GM19463 (cell line): ENCODE data around the gene TIMM22.

Source experiments
- ATAC-seq: cut with Tn5 transposase; IDR thresholded peaks from one replicate; pipeline ENCODE4 v1.9.1; 2021; ENCODE audit warnings: mild to moderate bottlenecking, moderate library complexity; ENCODE audit not compliant: unreplicated experiment

The TIMM22 gene

DNA sequence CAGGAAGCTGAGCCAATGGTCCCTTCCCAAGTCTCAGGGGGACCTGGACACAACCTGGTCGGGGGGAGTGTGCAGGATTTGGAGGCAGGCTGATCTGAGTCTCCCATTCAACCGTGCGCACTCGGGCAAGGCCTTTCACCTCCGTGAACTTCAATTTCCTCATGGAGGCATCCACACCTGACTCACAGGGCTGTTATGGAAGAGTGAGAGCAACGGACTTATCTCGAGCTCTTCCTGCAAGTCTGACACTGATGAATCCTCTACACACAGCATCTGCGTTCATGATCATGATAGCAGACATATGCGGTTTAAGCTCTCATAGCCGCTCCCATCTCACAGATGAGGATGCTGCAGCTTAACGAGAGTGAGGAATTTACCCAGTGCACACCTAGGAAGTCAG is 21.6 kb downstream of the TIMM22 start:
- ATAC-seq: no peak

DNA sequence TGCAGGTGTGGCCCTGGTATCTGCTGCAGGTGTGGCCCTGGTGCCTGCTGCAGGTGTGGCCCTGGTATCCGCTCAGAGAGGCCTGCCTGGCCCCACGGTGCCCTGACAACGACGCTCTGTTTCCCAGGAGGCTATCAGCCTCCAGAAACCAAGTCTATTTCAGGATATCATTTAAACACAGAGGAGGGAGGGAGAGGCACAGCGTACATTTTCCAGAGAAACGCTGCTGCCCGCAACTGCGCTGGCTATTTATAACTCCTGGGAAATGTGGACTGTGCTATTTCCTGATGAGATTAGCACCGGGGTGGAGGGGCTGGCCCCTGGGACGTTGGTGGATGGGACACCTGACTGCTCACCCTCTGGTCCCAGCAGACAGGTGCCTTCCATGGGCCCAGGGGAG is 22.5 kb downstream of the TIMM22 start:
- ATAC-seq: no peak

- ATAC-seq: no peak
Observed at GRCh38 chr17:1021147-1021546, 24.2 kb downstream of the TIMM22 start.

GRCh38 chr17:1022278-1023024 is 25.5 kb downstream of the TIMM22 start:
- no peak for ATAC-seq

GRCh38 chr17:1024076-1024475 is 27.1 kb downstream of the TIMM22 start:
- ATAC-seq: no peak

DNA sequence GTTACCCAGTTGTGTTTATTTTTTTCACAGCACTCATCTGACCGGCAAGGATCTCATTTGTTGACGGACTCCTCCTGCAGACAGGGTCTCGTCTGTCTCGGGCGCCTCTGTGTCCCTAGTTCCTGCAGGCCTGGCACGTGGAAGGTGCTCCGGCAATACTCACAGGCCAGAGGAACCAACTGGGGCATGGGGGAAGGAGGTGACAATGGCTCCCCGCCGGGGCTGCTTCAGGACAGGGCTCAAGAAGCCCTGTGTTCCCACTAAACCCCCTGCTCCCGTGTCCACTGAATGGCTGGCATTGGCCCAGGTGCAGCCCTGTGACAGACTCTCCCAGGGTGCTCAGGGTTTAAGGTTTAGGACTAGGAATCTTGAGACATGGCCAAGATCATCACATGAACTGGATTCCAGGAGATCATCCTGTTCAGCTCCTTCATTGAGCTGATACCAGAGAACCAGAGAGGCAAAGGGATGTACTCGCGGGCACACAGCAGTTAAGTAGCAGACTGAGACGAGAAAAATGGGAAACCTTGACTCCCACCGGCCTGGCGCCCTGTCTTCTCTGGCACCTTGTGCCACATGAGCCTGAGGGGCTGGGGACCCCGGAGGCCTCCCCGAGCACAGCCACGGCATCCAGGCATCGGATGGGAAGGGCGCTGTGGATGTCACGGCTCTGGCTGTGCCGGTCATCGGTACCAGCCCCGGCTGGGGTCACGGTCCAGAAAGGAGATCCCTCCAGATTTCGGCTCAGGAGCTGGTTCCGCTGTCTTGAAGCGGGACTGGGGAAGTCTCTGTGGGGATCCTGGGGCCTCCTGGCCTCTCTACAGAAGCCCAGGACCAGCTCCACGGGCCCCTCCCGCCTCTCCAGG is 29.0 kb downstream of the TIMM22 start:
- no peak for ATAC-seq

DNA sequence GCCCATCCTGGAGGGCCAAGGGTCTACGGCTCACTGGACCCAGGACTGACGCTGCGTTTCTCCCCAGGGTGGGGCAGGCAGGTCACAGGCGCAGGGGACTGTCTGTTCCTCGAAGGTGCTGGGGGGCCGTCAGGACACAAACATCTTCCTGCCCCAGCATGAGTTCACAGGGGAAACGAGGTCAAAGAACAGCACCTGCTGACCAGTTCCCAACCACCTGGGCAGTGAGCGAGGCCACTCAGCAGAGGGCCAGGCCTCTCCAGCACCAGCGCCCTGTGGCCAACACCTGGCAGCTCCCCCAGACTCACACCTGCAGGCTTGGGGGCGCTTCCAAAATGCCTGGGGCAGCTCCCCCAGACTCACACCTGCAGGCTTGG is 29.7 kb downstream of the TIMM22 start:
- ATAC-seq: no peak

- ATAC-seq: no peak
Observed at GRCh38 chr17:1027044-1027443, 30.1 kb downstream of the TIMM22 start.

- no peak for ATAC-seq
Observed at GRCh38 chr17:1029196-1029921, 32.4 kb downstream of the TIMM22 start.

GRCh38 chr17:1029922-1030644 is 33.2 kb downstream of the TIMM22 start:
- ATAC-seq: no peak

DNA sequence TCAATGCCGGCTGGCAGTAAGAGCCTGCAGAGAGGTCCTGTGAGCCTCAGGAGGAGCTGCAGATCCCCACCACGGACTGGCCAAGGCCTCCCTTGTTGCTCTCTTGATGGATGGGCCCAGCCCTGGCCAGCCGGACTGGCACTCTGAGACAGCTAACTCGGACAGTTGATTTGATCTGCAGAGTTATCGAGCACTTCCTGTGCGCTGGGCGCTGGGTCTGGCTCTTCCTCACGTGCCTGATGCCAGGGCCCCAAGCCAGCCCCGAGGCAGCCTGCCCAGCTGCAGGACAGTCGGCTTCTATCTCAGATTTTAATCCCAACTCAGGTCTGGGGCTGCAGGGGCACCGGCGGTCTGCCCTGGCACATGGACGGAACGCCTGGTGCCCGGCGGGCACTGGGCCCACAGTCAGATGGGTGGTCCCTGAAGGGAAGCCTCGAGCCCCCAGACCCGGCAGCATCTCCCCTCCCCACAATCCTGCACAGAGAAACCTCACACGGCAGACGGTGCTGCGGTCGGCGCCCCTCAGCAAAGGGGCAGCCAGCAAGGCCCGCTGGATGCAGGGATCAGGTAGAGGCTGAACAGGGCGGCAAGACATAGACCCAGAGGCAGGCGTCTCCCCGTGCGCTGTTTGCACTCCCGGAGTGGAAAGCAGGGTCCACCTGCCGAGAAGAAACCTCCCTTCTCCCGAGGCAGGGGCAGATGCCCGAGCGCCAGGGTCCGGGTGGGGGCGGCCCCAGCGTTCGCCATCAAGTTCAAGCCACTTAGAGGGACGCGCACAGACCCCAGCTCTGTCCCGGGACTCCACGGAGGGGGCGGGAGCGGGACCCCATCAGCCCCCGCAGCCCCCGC is 34.0 kb downstream of the TIMM22 start:
- no peak for ATAC-seq

DNA sequence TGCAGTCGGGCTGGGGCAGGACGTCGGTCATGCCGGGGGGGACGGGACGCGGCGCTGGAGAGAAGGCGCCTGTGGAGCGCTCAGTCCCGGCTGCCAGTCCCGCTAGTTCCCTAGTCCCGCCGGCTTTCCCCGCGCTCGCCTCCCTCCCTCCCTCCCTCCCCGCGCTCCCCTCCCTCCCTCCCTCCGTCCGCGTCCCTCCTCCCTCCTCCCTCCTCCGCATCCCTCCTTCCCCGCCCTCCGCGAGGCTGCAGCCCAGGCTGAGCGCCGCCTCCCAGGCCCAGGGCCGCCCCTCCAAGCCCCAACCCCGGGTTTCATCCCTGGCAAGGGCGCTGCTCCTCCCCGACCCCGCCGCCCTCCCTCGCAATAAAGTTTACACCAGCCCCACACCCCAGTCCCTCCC is 34.8 kb downstream of the TIMM22 start:
- no peak for ATAC-seq

GRCh38 chr17:1032391-1032790 is 35.5 kb downstream of the TIMM22 start:
- no peak for ATAC-seq

DNA sequence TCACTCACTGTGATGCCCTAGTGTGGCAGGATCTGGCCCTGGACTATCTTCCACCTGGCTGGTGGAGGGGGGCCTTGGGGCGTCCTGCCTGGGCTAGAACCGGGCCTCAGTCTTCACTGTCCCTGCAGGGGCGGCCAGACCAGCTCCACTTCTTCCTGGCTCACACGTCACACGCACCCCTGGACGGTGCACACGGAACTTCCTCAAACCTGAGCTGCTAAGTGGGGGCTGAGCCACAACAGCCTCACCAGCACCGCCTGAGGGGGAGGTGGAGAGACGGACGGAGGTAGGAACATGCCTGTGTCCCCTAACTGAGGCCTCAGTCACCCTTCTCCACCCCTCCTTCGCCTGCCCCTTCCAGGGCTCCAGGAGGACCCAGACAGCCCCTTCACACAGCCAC is 36.6 kb downstream of the TIMM22 start:
- no peak for ATAC-seq

GRCh38 chr17:1034652-1035210 is 37.8 kb downstream of the TIMM22 start:
- ATAC-seq: no peak

DNA sequence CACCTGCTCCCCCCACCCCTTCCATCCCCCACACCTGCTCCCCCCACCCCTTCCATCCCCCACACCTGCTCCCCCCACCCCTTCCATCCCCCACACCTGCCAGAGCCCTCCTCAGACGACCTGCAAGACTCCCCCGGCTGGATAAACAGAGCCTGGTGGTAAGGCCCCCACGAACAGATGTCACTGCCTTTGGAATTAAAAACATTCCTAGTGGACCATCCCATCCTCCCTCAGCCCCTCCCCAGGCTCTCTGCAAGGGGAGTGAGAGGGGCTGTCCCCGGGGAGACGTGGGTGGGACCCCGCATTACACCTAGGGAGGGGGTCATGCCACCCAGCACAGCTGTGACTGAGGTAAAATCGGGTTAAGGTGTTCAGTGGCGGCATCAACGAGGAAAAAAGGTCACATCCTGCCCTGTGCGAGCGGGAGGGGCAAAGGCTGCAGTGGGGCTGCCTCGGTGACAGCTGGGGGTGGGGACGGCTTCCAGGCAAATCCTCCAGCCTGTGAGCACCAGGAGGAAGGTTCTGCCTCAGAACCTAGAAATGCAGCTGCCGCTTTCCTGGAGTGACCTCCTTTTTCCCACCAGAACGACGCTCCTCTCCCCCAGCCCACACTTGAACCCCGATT is 38.7 kb downstream of the TIMM22 start:
- ATAC-seq: no peak

DNA sequence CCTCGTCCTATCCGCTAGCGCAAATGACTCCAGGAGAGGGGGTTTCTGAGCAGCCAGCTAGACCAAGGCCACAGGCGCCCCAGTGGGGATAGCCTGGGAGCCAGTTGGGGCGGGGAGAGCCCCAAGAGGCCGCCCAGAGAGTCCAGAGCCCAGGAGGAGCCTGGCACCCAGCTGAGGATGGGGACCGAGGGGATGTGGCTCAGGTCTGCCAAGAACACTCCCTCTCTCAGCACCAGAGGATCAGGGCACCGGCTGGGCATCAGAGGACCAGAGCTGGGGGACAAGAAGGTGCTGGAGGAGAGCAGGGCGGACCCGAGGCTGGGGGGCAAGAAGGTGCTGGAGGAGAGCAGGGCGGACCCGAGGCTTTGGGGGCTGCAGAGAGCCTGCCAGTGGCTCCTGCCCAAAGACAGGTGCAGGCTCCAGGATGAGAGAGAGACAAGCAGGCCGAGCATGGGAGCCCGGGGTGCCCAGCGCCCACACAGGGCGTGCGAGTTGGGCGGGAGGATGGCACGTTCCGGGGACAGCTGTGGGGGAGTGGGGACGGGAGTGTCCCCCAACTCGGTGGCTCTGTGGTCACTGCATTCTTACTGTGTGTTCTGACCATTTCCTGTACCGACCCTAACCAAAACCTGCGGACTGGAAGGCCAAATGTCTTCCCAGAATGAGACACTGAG is 39.4 kb downstream of the TIMM22 start:
- no peak for ATAC-seq

DNA sequence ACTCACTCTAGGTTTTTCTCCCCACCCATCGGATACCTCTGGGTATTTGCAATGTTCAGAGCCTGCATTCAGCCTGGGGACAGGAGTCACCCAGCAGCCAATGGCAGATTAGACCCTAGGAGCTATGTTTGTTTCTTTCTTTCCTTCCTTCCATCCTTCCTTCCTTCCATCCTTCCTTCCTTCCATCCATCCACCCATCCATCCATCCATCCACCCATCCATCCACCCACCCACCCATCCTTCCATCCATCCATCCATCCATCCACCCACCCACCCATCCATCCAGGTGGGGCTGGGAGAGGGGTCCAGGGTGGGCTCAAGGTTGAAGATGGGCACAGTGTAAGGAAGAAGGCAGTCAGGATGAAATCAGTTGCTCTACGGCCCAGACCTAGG is 39.9 kb downstream of the TIMM22 start:
- no peak for ATAC-seq
